ENCODE data around the gene MAPRE2. TPM values are rescaled to one million over a fixed set of nuclear protein-coding genes. Genes with fewer than 3 reads are reported as not detected.

Gene MAPRE2
- total RNA-seq, result 101 TPM
- long read RNA-seq, full-length matches to known transcripts, result 193 of 249 reads
- long read RNA-seq, partial matches to known transcripts, result 12 of 249 reads
- long read RNA-seq, other reads (novel, unspliced or antisense), result 44 of 249 reads

GRCh38 chr18:35040988-35041814 lies at the start of gene MAPRE2:
TSS of gene MAPRE2 (plus strand) at chr18:35041413. CDS start at chr18:35041540, 127 bp downstream.
- peak; percentile 100 for DNase-seq
- intact Hi-C loops (cut with DNase I), result loop anchor here (5.0 kb wide), 1 partner anchor 91 kb away; no protein-coding TSS in a partner anchor
- peak; percentile 97 for ATAC-seq (ENCODE audit: poor library complexity)

DNA sequence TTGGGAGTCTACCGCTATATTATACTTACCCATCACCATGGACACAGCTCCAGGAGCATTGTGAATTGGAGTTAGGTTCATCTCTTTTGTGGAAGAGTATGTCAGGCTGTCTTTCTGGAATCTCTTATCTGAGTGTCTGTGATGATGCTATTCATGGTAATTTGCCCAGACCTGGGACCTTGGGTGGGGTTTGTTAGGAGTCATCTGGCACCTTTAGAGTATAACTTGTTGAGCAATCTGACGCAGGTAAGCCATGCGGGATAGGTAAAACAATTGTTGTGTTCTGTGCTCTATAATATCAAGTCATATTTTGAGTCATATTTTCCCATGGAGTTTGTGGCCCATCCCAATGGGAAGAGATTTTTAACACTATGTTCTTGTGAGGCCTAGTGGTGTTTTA lies 49.7 kb upstream of the MAPRE2 start:
- intact Hi-C loops (cut with DNase I), result no loop called here
- ATAC-seq (ENCODE audit: poor library complexity) (no peak), DNase-seq (no peak)

DNA sequence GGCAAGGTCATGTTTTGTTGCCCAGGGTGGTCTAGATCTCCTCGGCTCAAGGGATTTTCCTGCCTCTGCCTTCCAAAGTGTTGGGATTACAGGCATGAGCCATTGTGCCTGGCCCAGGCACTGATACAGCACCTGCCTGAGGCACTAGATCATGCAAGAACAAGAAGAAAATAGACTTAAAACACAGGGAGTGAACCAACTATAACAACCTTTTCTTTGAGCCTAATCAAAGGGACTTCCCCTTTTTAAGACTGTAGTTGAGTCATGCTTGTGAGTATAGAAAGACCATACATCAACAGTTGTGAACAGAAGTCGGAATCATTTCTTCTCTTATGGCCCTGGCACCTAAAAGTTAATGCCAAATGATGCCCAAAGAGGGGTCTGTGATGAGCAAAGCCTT lies 47.9 kb upstream of the MAPRE2 start:
- intact Hi-C loops (cut with DNase I), result no loop called here
- no peak for DNase-seq
- no peak for ATAC-seq (ENCODE audit: poor library complexity)

DNA sequence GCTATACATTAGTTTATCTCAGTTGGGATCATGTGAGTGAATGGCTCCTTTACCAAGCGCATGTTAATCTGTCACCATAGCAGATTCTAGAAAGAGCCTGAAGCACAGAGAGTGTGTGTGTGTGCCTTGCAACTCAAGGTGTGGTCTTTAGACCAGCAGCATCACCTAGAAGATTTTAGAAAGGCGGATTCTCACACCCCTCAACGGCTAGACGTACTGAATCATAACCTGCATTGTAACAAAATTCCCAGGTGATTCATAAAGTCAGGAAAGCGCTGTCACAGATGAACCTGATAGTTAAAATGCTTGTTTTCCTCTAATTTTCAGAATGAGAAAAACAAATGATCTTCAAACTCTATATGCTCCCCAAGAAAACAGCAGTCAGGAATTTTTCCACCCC lies 45.5 kb upstream of the MAPRE2 start:
- DNase-seq, result no peak

DNA sequence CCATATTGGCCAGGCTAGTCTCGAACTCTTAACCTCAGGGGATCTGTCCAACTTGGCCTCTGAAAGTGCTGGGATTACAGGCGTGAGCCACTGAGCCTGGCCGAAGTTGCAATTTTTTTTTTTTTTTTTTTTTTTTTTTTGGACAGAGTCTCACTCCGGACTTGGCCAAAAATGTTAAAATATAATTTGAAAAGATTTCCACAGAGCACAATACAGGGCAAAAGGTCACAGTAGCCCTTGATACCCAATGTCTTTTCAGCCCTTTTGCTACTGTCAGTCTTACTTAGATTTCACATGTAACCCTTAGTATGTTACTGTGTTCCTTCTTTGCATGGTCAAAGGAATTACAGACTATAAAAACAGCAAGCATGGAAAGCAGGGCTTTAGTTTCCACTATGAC lies 42.6 kb upstream of the MAPRE2 start:
- intact Hi-C loops (cut with DNase I), result no loop called here
- no peak for DNase-seq
- ATAC-seq (ENCODE audit: poor library complexity), result peak; percentile 31

More for the DNA sequence above, 45.5 kb upstream of the MAPRE2 start:
- intact Hi-C loops (cut with DNase I), result no loop called here
- no peak for ATAC-seq (ENCODE audit: poor library complexity)

GRCh38 chr18:34999756-35000289 lies 41.4 kb upstream of the MAPRE2 start:
- intact Hi-C loops (cut with DNase I), result loop anchor here (10.0 kb wide), 1 partner anchor 355 kb away; no protein-coding TSS in a partner anchor
- ATAC-seq (ENCODE audit: poor library complexity) (peak; percentile 49), DNase-seq (no peak)

DNA sequence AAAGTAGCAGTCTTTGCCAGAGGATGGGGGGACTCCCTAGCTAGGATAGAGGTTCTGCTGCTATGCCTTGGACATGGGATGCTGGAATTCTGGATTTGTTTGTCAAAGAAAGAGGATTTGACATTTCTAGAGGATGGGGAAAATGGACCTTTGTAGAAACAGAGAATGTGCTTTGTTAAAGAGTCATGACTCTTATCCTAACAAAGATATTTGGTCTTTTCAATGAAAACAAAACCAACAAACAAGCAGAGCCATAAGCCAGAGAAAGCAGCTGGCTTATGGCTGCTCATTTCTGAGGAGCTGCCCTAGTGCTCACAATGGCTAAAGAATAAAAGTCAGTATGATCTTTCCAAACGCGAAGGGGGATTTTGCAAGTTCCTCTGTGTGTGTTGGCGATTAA lies 40.8 kb upstream of the MAPRE2 start:
- intact Hi-C loops (cut with DNase I), result loop anchor here (10.0 kb wide), 1 partner anchor 354 kb away; no protein-coding TSS in a partner anchor
- no peak for ATAC-seq (ENCODE audit: poor library complexity)
- DNase-seq, result no peak

DNA sequence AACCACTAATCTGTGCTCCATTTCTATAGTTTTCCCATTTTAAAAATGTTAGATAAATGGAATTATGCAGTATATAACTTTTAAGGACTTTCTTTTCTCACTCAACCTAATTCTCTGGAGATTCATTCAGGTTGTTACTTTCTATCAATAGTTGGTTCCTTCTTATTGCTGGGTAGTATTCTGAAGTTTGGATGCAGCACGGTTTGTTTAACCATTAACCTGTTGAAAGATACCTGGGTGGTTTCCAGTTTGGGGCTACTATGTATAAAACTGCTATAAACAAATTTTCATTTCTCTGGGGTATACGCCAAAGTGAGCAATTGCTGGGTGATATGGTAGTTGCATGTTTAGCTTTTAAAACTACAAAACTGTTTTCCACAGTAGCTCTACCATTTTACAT lies 39.1 kb upstream of the MAPRE2 start:
- intact Hi-C loops (cut with DNase I), result loop anchor here (10.0 kb wide), 1 partner anchor 353 kb away; no protein-coding TSS in a partner anchor

DNA sequence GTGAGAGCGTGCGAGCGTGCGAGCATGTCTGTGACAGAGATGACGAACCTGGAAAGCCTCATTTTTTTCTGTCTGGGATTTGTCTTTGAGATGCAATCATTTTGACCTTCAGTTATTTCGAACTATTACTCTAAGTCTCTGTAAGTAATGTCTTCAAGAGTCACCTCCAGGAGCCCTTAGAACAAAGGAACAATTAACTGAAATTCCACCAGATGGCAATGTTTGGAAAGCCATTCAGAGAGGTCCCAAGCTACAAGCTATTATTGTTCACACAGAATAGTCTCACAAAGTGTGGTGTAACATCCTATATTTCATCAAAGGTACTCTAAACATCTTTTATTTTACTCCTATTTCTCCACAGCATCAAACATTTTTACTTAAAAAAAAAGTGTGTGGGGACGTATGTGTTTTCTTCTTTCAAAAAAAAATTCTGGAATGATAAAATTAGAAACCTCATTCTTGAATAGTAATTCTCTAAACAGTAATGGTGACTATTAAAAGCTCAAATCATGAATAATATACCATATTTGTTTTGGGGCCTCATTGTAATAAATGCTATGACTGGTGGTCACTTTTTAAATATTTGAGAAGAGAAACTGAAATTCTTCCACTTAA lies 35.1 kb upstream of the MAPRE2 start:
- peak; percentile 96 for ATAC-seq (ENCODE audit: poor library complexity)
- intact Hi-C loops (cut with DNase I), result loop anchor here (2.0 to 10.0 kb wide), 3 partner anchors 139 to 349 kb away; no protein-coding TSS in a partner anchor
- DNase-seq, result no peak

More for the DNA sequence above, 39.1 kb upstream of the MAPRE2 start:
- ATAC-seq (ENCODE audit: poor library complexity) (no peak), DNase-seq (no peak)

DNA sequence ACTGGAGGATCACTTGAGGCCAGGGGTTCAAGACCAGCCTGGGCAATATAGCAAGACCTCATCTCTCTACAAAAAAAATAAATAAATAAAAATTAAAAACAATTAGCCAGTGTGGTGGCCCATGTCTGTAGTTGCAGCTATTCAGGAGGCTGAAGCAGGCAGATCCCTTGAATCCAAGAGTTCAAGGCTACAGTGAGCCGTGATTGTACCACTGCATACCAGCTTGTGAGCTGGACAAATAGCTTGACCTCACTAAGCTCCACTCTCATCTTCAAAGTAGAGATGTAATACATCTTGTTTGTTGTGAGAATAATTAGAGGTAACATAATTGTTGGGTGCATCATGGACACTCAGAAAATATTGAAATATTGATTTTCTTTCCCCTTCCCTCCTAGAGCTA lies 31.1 kb upstream of the MAPRE2 start:
- ATAC-seq (ENCODE audit: poor library complexity) (no peak), DNase-seq (no peak)
- intact Hi-C loops (cut with DNase I), result no loop called here

- ATAC-seq (ENCODE audit: poor library complexity) (peak; percentile 58), DNase-seq (no peak)
- intact Hi-C loops (cut with DNase I), result no loop called here
Observed at GRCh38 chr18:35010993-35011392, 30.2 kb upstream of the MAPRE2 start.

DNA sequence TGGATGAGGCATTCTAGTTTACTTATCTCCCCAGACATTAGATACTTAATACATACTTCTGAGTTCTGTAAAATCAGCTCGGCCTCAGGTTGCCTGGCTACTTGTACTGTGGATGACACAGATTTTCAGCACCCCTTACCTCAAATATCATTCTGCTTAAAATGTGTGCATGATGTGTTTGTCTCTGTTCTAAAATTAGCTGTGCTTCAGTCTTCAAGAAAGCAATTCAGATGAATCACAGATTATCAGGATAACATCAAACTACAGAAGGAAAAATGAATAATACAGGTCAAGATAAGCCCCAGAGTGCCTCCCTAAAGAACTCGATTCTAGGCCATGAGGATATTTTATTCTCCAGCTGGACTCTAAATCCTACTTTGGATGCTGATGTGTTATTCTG lies 21.3 kb upstream of the MAPRE2 start:
- DNase-seq (no peak), ATAC-seq (ENCODE audit: poor library complexity) (no peak)
- intact Hi-C loops (cut with DNase I), result no loop called here

DNA sequence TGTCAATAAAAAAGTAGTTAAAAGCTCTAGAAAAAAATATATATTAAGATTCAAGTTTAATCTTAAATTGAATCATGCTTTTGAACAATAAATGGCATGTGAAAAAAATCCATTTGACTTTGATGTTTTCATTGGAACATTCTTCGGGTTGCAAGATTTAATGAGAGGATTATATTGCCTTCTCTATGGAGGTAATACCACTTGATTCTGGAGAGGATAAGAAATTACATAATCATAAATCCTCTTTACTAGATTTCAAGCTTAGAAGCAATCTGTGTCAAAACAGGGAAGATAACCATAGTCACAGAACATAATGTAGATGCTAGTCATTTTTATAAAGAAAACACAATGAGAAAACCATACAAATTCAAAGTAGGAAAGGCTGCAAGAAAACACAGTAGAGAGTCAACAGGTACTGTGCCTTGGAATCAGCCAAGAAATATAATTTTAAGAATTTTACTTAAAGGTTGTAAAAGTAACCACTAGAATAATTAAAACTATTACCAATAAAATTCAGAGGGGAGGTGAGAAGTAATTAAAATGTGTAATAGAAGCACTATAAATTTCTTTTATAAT lies 18.7 kb upstream of the MAPRE2 start:
- intact Hi-C loops (cut with DNase I), result no loop called here
- ATAC-seq (ENCODE audit: poor library complexity), result no peak

DNA sequence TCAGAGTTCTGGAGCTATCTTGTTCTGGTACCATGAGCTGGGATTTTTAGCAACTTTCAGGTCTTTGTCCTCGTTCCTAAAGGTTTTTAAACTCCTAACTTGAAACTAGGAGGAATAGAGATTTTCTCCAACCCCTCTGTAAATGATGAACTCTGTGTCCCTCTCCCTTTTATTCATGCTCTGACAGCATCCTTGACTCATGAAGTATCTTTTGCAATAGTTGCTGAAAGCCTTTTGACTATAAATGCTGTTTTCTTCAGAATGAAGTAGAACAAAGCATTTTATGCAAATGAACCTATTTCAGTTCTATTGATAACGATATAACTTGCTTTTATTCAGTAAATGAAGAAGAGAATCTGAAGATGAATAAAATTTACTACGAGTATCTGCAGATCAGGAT lies 17.0 kb upstream of the MAPRE2 start:
- ATAC-seq (ENCODE audit: poor library complexity) (no peak), DNase-seq (no peak)
- intact Hi-C loops (cut with DNase I), result no loop called here

More for the DNA sequence above, 18.7 kb upstream of the MAPRE2 start:
- DNase-seq, result no peak

DNA sequence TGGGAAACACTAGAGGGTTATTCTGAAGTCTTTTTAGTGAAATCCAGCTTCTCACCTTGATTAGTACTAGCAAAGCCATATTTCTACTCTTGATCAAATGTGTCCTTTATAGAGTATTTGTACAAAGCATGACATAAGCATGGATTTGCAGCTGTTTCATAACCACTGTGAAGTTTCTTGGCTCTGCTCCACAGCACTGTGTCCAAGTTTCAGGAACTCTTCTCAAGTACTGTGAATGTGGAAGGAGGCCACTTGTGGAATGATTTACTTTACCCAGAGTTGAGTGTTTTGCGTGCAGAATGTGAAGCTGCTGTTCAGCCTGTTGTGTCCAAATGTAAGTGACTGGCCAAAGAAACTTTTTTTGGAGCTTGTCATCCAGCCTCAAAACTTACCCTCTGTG lies 16.2 kb upstream of the MAPRE2 start:
- peak; percentile 62 for DNase-seq
- intact Hi-C loops (cut with DNase I), result no loop called here
- ATAC-seq (ENCODE audit: poor library complexity), result peak; percentile 91

- intact Hi-C loops (cut with DNase I), result no loop called here
- ATAC-seq (ENCODE audit: poor library complexity) (peak; percentile 48), DNase-seq (no peak)
Observed at GRCh38 chr18:35026407-35027061, 14.7 kb upstream of the MAPRE2 start.

- DNase-seq (no peak), ATAC-seq (ENCODE audit: poor library complexity) (no peak)
- intact Hi-C loops (cut with DNase I), result no loop called here
Observed at GRCh38 chr18:35027206-35027605, 14.0 kb upstream of the MAPRE2 start.

GRCh38 chr18:35028536-35028935 lies 12.7 kb upstream of the MAPRE2 start:
- intact Hi-C loops (cut with DNase I), result no loop called here
- ATAC-seq (ENCODE audit: poor library complexity) (no peak), DNase-seq (no peak)

DNA sequence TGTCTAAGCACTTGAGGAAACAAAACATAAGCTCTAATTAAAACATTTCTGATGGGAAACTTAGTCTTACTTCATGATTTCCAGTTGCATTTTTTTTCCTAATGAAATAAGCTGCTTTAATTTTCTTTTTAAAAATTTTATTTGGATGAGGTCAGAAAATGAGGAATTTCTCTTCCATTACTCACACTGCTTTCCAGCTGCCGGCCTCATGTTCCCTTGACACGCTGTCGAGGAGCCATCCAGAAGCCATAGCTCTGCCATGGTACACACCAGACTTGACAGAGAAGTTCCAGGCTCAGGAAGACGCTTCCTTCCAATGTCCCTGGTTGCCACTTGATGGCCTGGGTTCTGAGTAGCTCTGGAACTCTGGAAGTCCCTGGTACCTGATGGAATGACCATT lies 12.1 kb upstream of the MAPRE2 start:
- DNase-seq, result peak; percentile 44
- peak; percentile 61 for ATAC-seq (ENCODE audit: poor library complexity)
- intact Hi-C loops (cut with DNase I), result no loop called here

All from Right ventricle myocardium superior (tissue), 1 donor.